HG03064 (cell line): ENCODE results near the gene TBXAS1.
"Not testable (repeated sequence)": the region's sequence is repeated elsewhere in the genome, so short reads cannot be mapped to it uniquely, and the experiment has no call there.

Source experiments
- ATAC-seq: cut with Tn5 transposase; IDR thresholded peaks from one replicate; pipeline ENCODE4 v1.9.1; 2021; ENCODE audit warnings: low read depth; ENCODE audit not compliant: unreplicated experiment

TBXAS1 gene

DNA sequence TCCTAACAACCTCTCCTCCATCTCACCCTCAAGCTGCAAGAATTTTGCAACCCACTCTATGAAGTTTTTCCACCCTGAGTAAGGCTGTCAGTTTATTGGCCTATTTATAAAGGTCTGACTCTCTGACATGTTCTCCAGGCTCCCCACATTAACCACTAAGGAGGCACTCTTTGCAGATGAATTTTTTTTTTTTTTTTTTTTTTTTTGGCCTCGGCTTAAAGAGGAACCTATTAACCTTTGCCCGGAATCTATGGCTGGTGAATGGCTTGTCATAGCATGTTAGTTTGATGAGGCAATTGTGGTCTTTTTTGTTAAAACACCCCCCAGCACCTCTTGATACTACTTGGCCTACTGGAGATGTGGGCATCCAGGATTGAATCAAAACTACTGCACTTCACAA, 57.1 kb downstream of the TBXAS1 start:
- ATAC-seq = no peak

DNA sequence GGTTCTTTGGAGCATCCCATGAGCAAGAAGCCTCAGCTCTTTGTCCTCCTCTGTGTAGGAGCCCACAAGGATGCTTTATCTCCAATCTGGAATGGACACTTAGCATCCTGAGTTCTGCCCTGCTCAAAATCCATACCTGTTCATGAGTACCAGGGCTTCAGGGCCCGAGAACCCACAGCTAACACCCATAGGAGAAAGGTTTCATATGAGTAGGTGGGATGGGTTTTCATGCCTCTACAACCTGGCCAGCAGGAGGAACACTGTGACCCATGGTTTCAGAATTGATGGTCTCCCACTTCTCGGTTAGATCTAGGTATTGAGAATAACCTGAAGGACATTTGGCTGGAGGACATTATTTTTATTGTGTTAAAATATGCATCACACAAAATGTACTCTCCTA, 57.8 kb downstream of the TBXAS1 start:
- ATAC-seq = no peak

DNA sequence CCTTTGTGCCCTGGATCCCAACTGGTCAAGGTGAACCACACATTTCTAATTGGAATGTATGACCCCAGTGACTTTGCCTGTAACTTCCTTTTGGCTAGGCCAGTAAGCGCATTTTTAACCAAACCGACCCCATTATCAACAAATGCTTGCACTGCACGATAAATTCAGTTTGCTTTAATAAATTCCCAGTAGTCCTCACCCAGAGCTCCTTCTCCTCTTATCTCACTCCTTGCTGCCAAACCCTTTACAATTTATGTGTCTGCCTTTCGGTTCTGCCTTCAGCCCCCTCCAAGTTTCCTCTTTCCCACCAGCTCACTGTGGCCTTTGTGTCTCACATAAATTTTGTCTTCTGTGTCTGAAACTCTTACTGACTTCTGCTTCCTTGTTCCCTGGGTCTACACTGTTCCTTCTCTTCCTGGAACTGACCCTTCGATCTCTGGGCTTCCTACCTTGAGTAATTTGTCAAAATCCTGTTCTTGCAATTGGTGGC, 59.0 kb downstream of the TBXAS1 start:
- ATAC-seq = no peak

DNA sequence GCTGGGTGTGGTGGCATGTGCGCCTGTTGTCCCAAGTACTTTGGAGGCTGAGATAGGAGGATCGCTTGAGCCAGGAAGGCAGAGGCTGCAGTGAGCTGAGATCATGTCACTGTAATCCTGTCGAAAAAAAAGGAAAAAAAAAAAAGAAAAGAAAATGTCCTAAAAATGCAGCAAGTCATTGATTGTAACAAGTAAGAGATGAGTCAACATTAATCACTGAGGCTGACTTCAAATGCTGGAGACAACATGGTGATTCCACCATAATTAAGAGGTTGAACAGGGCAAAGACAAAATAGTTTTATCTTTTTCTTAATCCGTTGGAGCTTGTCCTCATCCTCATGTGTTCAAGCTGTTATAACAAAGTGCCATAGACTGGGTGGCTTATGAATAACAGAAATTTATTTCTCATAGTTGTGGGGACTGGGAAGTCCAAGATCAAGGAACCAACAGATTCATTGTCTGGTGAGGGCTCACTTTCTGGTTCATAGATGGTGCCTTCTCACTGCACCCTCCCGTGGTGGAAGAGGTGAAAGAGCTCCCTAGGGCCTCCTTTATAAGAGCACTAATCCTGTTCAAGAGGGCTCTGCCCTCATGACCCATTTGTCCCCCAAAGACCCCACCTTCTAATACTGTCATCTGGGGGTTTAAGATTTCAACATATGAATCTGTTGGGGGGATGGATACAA, 60.3 kb downstream of the TBXAS1 start:
- no peak for ATAC-seq

DNA sequence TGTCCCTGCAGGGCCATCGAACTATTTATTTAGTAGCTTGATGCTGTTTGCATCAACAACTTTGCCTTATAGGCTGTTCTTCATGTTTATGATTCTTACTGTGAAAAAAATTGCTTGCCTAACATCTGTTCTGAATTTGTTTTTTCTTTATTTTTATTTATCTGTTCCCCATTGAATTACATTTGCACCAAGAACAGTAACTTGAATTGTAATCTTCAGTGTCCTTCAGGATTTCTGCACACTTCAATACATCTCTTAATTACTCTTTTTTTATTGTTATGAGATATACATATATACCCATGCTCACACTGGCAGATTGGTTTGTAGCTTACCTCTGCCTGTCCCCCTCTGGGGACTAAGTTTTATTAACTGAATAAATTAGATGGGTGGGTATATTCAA, 64.4 kb downstream of the TBXAS1 start:
- ATAC-seq = no peak

DNA sequence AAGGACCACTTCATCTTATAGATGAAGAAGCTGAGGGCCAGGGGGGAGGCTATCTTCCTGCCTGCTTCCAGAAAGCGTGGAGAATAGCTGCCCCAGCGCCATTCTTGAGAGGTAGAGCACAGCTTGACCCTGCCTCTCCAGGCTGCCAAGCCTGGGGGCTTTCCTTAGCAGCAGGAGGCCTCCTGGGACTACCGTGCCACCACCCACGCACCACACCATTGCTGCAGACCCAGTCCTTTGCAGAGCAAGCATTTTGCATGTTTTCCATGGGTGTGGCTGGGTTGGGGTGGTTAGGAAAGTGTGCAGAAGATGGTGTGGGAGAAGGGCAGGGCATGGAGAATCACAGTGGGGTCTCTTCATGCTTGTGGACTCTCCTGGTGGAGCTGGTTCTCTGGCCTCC, 64.9 kb downstream of the TBXAS1 start:
- peak; percentile 63 for ATAC-seq

DNA sequence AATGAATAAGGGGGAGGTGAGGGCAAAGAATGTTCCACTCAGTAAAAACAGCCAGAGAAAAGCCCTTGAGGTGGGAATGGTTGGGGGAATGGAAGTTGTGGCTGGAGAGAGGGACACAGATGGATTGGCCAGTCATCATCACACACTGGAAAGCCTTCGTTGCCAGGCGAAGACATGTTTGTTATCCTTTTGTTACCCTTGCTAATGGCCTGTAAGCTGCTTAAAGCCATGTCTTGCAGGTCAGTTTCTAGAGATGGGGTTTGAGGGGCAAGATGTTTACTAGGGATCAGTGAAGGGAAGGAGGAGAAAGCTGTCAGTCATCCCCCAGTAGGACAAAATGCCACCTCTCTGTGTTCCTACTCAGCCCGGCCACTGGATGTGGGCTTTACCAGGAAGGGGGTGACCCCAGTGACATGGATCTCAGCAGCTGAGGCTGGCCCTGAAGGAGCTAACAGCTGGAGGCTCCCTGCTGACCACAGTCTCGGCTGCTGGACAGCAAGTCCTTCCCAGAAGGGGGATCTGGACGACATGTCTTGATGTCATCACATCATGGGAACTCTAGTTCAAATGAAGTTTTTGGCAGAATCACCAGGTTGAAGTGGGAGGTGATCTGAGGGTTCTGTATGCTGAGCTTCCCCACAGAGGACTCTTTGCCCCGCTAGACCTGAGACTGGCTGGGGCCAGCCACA, 66.2 kb downstream of the TBXAS1 start:
- ATAC-seq = no peak

DNA sequence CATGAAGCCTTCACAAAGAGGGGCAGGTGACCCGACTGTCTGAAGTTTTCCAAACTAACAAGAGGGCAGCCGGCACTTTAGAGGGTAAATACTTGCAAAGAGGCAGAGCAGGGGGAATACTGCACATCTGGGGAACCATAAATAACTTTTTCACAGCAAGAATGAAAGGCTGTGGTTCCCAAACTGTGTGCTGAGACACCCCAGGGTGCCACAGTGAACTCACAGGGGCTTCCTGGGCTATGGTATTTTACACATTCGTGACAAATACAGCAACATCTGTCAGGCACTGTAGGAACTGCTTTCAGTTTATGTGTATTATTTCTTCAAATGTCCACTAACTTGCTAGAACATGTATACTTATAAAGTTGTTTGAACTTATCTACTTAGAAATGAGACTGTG, 67.2 kb downstream of the TBXAS1 start:
- ATAC-seq = no peak

DNA sequence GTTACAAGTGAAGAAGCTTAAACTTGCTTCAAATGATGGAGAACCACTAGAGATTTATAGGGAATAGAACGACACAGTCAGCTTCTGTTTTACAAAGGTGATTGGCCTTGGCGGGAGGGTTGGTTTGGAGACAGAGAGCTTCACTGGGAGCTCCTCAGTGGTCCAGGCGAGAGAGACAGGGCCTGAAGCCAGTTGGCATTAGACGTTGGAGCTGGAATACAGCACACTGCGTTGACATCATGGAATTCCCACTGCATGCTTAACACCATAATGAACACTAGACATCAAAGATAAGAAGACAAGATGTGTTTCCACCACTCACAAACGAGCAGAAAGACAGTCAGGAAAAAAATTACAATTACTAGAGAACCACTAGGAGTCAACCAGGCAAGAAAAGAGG, 67.8 kb downstream of the TBXAS1 start:
- no peak for ATAC-seq

DNA sequence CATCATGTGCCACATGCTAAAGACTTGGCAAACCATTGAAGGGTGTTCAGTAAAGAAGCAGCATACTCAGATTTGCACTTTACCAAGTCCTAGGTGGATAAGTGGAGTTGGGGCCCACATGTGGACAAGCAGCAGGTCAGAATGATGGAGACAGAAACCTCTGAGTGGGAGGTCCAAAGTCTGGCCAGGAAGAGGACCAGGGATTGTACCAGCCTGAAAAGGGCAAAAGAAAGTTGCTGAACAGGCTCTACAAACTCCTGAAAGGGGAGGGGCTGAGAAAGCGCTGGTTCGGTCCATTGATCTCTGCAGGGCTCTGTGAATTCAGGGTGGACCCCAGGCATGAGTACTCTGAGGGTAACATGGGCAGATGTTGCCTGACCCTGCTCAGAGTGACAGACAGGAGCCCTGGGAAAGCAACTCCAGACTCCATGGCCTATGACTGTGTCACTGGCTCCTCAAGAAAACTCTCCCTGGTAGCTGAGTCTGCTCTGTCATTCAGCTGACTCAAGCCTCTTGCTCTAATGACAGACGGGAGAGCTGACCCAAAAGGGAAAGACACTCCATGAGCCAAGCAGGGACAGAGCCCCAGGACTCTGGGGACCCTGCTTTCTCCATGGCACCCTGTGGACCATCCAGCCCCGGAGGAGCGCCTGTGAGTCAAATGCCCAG, 68.5 kb downstream of the TBXAS1 start:
- no peak for ATAC-seq

DNA sequence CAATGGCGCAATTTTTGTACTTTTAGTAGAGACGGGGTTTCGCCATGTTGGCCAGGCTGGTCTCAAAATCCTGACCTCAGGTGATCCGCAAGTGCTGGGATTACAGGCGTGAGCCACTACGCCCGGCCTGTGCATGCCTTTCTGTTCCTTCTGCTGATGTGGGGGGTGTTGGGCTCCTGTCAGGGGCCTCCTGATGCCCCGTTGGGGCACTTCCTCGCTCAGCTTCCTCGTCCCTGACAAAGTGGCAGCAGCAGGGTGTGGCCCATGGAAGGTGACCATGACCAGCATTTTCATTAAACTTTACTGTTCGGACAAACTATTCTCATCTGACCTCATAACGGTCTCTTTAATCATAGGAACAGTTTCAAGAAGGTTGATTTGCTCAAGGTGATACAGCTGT, 69.4 kb downstream of the TBXAS1 start:
- no peak for ATAC-seq

DNA sequence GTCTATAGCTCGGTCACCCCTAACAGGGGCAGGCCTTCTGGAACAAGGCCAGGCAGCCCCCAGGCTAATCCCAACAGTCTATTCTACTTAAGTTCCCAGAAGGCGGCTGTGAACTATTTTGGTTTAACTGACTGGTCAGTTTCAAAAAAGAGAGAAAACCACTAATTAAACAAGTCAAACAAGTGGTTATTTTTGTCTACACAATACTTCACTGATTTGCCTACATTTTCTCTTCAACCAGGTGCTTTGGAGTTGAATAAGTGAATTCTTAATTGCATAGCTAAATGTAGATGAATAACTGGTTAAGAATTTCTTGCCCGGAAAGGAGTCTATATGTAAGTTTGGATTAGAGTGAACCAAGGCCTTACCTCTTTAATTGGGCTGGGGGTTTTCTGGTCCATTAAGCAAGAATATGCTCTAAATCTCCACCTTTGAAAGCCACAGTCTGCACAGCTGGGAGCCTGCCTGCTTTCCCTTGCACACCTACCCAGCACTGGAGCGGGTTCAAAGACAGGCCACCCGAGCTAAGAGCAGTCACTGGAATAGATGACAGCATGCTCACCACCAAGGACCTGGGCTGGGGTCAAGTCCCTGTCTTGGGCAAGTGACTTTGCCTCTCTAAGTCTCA, 70.4 kb downstream of the TBXAS1 start:
- no peak for ATAC-seq

DNA sequence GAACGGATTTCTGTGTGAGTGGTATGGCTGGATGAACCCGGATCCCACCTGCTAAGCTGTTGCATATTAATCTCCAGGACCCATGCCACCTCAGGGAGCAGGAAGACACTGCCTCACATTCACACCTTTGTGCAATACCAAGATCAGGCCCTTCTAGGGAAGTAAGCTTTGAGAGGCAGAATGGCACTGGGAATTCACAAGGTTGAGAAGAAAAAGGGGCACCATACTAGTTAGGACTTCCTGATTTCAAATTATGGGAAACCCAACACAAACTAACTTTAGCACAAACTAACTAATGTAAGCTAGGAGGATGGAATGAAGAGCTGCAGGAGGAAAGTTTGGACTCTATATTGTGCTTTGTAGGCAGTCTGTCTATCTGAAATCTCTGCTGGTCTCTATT, 71.3 kb downstream of the TBXAS1 start:
- no peak for ATAC-seq

DNA sequence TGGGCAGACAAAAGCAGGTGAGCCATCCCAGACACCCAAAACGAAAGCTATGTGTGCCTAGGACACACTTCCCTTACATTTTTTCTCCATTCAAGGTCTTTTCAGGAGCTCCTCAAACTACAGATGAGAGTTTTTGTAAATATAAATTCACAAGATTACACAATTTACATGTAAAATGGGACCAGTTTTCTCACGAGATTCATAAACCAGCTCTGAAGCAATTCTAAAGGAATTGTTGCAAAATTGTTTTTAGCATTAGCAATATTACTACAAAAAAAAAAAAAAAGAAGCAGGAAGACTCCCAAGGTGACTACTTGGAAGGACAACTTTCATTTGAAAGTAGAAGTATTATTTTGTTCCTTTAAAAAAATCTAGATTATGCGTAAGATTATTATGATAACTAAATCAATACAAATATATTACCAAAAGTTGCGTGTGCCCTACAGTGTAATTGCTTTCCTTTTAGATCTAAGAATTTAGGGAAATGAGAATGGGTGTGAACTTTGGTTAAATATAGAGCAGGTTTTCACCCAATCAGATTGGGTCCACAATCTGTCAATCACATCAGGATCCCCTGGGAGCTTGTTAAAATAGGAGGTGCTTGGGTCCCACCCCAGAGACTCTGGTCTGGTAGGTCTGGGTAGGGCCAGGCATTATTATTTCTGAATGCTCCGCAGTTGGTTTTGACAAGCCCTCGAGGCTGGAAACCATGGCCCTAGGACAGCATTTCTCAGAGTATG, 72.2 kb downstream of the TBXAS1 start:
- ATAC-seq = no peak

DNA sequence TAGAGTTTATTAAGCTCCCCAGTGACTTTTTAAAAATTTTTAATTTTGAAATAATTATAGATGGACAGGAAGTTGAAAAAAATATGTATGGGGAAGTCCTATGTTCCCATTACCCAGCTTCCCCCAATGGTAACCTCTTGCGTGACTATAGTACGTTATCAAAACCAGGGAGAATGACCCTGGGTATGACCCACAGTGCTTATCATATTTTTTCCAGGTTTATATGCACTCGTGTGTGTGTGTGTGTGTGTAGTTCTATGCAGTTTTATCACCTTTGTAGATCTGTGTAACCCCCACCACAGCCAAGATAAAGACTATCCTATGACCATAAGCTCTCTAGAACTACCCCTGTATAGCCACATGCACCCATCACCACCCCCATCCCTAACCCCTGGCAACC, 72.8 kb downstream of the TBXAS1 start:
- no peak for ATAC-seq

DNA sequence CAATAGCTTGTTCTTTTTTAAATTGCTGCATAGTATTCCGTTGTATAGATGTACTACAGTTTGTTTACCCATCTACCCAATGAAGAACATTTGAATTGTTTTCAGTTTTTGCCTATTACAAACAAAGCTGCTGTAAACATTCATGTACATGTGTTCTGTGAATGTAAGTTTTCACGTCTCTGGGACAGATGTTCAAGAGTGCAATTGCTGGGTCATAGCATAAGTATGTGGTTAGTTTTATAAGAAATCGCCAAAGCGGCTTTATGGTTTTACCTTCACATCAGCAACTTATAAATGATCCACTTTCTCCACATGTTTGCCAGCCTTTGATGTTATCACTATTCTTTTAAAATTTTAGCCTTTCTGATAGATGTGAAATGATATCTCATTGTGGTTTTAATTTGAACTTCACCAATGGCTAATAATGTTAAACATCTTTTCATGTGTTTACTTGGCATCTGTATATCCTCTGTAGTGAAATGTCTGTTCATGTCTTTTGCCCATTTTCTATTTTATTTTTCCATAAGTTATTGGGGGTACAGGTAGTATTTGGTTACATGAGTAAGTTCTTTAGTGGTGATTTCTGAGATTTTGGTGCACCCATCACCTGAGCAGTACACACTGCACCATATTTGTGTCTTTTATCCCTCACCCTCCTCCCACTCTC, 73.5 kb downstream of the TBXAS1 start:
- ATAC-seq = no peak

DNA sequence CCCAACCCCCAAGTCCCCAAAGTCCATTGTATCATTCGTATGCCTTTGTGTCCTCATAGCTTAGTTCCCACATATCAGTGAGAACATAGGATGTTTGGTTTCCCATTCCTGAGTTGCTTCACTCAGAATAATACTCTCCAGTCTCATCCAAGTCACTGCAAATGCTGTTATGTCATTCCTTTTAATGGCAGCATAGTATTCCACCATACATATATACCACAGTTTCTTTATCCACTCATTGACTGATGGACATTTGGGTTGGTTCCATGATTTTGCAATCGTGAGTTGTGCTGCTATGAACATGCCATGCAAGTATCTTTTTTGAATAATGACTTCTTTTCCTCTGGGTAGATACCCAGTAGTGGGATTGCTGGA, 74.0 kb downstream of the TBXAS1 start:
- not testable (repeated sequence) for ATAC-seq

DNA sequence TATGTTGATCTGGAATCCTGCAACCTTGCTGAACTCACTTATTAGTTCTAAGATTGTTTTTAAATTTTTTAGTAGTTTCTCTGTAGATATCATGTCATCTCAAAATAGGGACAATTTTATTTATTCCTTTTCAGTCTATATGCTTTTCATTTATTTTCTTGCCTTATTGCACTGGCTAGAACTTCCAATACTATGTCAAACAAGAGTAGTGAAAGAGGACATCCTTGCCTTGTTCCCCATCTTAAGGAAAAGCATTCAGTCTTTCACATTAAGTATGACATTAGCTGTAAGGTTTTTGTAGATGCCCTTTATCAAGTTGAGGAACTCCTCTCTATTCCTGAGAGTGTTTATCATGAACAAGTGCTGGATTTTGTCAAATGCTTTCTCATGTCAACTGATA, 77.8 kb downstream of the TBXAS1 start:
- no peak for ATAC-seq

DNA sequence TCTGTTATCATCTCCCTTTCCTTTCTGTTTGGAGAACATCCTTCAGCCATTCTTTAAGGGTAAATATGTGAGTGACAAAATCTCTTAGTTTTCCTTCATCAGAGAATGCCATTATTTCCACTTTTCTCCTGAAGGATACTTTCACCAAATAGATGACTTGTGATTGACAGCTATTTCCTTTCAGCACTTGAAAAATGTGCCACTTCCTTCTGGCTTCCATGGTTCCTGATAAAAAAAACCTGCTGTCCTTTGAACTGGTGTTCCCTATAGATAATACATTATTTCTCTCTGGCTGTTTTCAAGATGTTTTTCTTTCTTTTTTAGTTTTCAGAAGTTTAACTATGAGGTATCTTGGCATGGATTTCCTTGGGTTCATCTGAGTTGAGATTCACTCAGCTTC, 79.7 kb downstream of the TBXAS1 start:
- no peak for ATAC-seq

DNA sequence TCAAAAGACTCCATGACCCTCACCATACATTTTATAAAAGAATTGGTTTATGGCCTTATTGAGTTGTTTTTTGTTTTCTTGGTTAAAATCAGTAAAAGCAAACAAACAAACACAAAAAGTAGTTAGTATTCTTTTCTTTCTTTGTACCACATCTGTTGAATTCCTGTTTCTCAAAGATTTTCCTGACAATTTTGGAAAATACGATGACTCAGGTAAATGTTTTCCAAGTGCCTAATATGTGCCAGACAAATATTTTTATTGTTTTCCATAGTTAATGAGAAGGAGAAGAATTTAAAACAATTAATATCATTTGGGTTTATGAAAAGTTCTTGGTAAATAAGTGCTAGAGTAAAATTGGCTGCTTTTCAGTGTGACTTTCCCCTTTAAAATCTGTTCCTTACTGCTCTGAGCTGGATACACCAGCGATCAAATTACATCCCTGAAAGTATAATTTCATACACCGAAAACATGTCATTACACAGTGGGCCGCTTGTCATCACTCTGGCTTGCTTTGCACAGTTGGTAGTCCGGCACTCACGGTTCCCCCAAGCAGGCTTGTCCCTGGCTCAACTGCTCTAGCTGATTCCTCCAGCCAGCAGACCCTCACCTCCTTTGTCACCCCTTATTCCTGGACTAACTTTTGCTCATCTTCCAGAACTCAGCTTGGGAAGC, 80.5 kb downstream of the TBXAS1 start:
- no peak for ATAC-seq
